Large intestine (tissue), 12 donors: ENCODE results near the gene KLHL2. TPM values are rescaled to one million over a fixed set of nuclear protein-coding genes. Genes with fewer than 3 reads are reported as not detected.
"Not testable (repeated sequence)": the region's sequence is repeated elsewhere in the genome, so short reads cannot be mapped to it uniquely, and the experiment has no call there.

Experiments
- DNase-seq, 2 donors: peaks; one replicate each; pipeline versions ENCODE4 v3.0.0 to v3.0.0-alpha.2; 2013
- H3K27ac ChIP-seq: one replicate; pipeline ENCODE4 v1.5.1; 2013; ENCODE audit warnings: low read length
- H3K27me3 ChIP-seq: 2 replicates; pipeline ENCODE4 v1.6.1; 2013; ENCODE audit warnings: low read length; ENCODE audit not compliant: control insufficient read depth, insufficient read depth
- H3K36me3 ChIP-seq: 2 replicates; pipeline ENCODE4 v1.6.1; 2013; ENCODE audit warnings: low read length; ENCODE audit not compliant: control insufficient read depth, insufficient read depth
- H3K4me1 ChIP-seq: one replicate; pipeline ENCODE4 v1.6.1; 2013; ENCODE audit warnings: low read length; ENCODE audit not compliant: control insufficient read depth, insufficient read depth
- H3K4me3 ChIP-seq: one replicate; pipeline ENCODE4 v1.5.1; 2013; ENCODE audit warnings: low read length
- H3K9me3 ChIP-seq: one replicate; pipeline ENCODE4 v1.6.1; 2013; ENCODE audit warnings: mild to moderate bottlenecking, low read depth, low read length, moderate library complexity; ENCODE audit not compliant: control insufficient read depth
- WGBS: methylation state at CpG from one replicate; pipeline ENCODE4 v1.1.5; 2013; ENCODE audit warnings: low lambda C conversion rate; ENCODE audit not compliant: insufficient coverage; 5-methylcytosine and 5-hydroxymethylcytosine counted together
- long read RNA-seq, 11 donors: transcript quantifications; one replicate each; lab custom pipeline, GENCODE V29; 2026
- polyA plus RNA-seq: library from polyadenylated mRNA; unstranded; fragments of 120-200 nt; gene quantifications from one replicate; pipeline ENCODE4 v1.2.1, GENCODE V29; 2013

Gene KLHL2
- 15.0 TPM for polyA plus RNA-seq
- long read RNA-seq, donor 1, partial matches to known transcripts: 0 of 2 reads
- long read RNA-seq, donor 1, other reads (novel, unspliced or antisense): 0 of 2 reads
- long read RNA-seq, donor 2, partial matches to known transcripts: 0 of 2 reads
- long read RNA-seq, donor 2, other reads (novel, unspliced or antisense): 0 of 2 reads
- long read RNA-seq, donor 3, partial matches to known transcripts: 0 of 3 reads
- long read RNA-seq, donor 3, other reads (novel, unspliced or antisense): 0 of 3 reads
- long read RNA-seq, donor 4: 0 reads
- long read RNA-seq, donor 5, partial matches to known transcripts: 0 of 2 reads
- long read RNA-seq, donor 5, other reads (novel, unspliced or antisense): 0 of 2 reads
- long read RNA-seq, donor 6, partial matches to known transcripts: 5 of 9 reads
- long read RNA-seq, donor 6, other reads (novel, unspliced or antisense): 0 of 9 reads
- long read RNA-seq, donor 7, partial matches to known transcripts: 0 of 1 reads
- long read RNA-seq, donor 7, other reads (novel, unspliced or antisense): 0 of 1 reads
- long read RNA-seq, donor 8, partial matches to known transcripts: 6 of 10 reads
- long read RNA-seq, donor 8, other reads (novel, unspliced or antisense): 0 of 10 reads
- long read RNA-seq, donor 9, partial matches to known transcripts: 0 of 3 reads
- long read RNA-seq, donor 9, other reads (novel, unspliced or antisense): 0 of 3 reads
- long read RNA-seq, donor 10, partial matches to known transcripts: 0 of 3 reads
- long read RNA-seq, donor 10, other reads (novel, unspliced or antisense): 0 of 3 reads
- long read RNA-seq, donor 11, partial matches to known transcripts: 11 of 13 reads
- long read RNA-seq, donor 11, other reads (novel, unspliced or antisense): 0 of 13 reads

GRCh38 chr4:165207431-165208220, at the start of gene KLHL2:
Gene KLHL2, plus strand, starts transcription at chr4:165207561. Its CDS starts 316 bp downstream, at chr4:165207877.
- no peaks in the 10 kb centered on the region for H3K9me3 ChIP-seq
- H3K4me3 ChIP-seq: peak within 1 kb of the TSS; percentile 67
- no peaks in the 10 kb centered on the region for H3K27me3 ChIP-seq
- peaks cover 9% of the 10 kb centered on the region for H3K4me1 ChIP-seq
- no CpG with 5 or more reads among the region's 113 CpGs for WGBS
- no peaks in the 10 kb centered on the region for H3K36me3 ChIP-seq
- DNase-seq: peak; percentile 75 to 89
- H3K27ac ChIP-seq: peak within 1 kb of the TSS; percentile 79

- H3K9me3 ChIP-seq: no peaks in the 10 kb centered on the region
- no peaks in the 10 kb centered on the region for H3K36me3 ChIP-seq
- H3K4me1 ChIP-seq: no peaks in the 10 kb centered on the region
- H3K27me3 ChIP-seq: no peaks in the 10 kb centered on the region
- H3K27ac ChIP-seq: no peak overlapping the region
- no peak overlapping the region for H3K4me3 ChIP-seq
- no peak for DNase-seq
These were observed 48.6 kb upstream of the KLHL2 start for GRCh38 chr4:165158762-165159161.

- no peak for DNase-seq
- Histone ChIP-seq H3K4me3 (no peak overlapping the region), H3K36me3 (no peaks in the 10 kb centered on the region), H3K4me1 (no peaks in the 10 kb centered on the region), H3K27ac (no peak overlapping the region), H3K9me3 (no peaks in the 10 kb centered on the region), H3K27me3 (no peaks in the 10 kb centered on the region)
- WGBS: 54% methylated on average over 2 of the region's 2 CpGs
These were observed 43.1 kb upstream of the KLHL2 start for GRCh38 chr4:165164257-165164656.

- not testable (repeated sequence) for H3K4me3 ChIP-seq, H3K27me3 ChIP-seq, H3K36me3 ChIP-seq, DNase-seq, H3K27ac ChIP-seq, H3K4me1 ChIP-seq, H3K9me3 ChIP-seq
- WGBS: no CpG with 5 or more reads among the region's 1 CpG
These were observed 40.5 kb upstream of the KLHL2 start for GRCh38 chr4:165166872-165167271.

- no peaks in the 10 kb centered on the region for H3K27me3 ChIP-seq
- H3K4me3 ChIP-seq: no peak overlapping the region
- WGBS: 88% methylated on average over 3 of the region's 6 CpGs
- H3K4me1 ChIP-seq: no peaks in the 10 kb centered on the region
- no peak overlapping the region for H3K27ac ChIP-seq
- no peak for DNase-seq
- no peaks in the 10 kb centered on the region for H3K36me3 ChIP-seq
- H3K9me3 ChIP-seq: no peaks in the 10 kb centered on the region
These were observed 39.7 kb upstream of the KLHL2 start for GRCh38 chr4:165167650-165168049.

GRCh38 chr4:165170819-165171218, 36.5 kb upstream of the KLHL2 start:
- Histone ChIP-seq H3K4me1 (no peaks in the 10 kb centered on the region), H3K4me3 (no peak overlapping the region), H3K9me3 (peaks cover 4% of the 10 kb centered on the region), H3K27ac (no peak overlapping the region), H3K36me3 (no peaks in the 10 kb centered on the region), H3K27me3 (no peaks in the 10 kb centered on the region)
- WGBS: no CpG with 5 or more reads among the region's 2 CpGs
- no peak for DNase-seq

- DNase-seq, H3K27me3 ChIP-seq, H3K36me3 ChIP-seq, H3K9me3 ChIP-seq, H3K4me3 ChIP-seq, H3K4me1 ChIP-seq, H3K27ac ChIP-seq: not testable (repeated sequence)
- no CpG with 5 or more reads among the region's 3 CpGs for WGBS
These were observed 31.9 kb upstream of the KLHL2 start for GRCh38 chr4:165175470-165175869.

- H3K27me3 ChIP-seq: no peaks in the 10 kb centered on the region
- no peak overlapping the region for H3K27ac ChIP-seq
- no peak overlapping the region for H3K4me3 ChIP-seq
- DNase-seq: no peak
- peaks cover 4% of the 10 kb centered on the region for H3K9me3 ChIP-seq
- WGBS: 95% methylated on average over 5 of the region's 7 CpGs
- no peaks in the 10 kb centered on the region for H3K4me1 ChIP-seq
- no peaks in the 10 kb centered on the region for H3K36me3 ChIP-seq
These were observed 31.5 kb upstream of the KLHL2 start for GRCh38 chr4:165175879-165176278.

GRCh38 chr4:165177725-165178666, 29.4 kb upstream of the KLHL2 start:
- Histone ChIP-seq H3K9me3 (peaks cover 4% of the 10 kb centered on the region), H3K4me1 (no peaks in the 10 kb centered on the region), H3K27ac (no peak overlapping the region), H3K4me3 (no peak overlapping the region), H3K27me3 (no peaks in the 10 kb centered on the region), H3K36me3 (no peaks in the 10 kb centered on the region)
- DNase-seq: no peak
- no CpG with 5 or more reads among the region's 3 CpGs for WGBS
